ENCODE results near the gene TARM1.

The TARM1 gene

DNA sequence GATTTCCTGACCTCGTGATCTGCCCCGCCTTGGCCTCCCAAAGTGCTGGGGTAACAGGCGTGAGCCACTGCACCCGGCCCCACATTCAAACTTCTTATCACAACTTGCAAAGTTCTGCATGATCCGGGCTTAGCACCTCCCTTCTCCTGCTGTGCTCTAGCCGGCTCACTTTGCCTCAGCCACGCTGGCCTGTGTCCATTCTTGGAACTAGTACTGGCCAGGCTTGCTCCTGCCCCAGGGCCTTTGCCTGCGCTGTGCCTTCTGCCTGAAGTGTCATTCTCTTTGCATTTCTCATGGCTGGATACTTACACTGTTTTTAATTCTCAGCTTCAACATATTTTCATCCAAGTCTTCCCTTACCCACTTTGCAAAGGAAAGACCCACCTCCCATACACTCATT lies 59.8 kb downstream of the TARM1 start:
- ChIA-PET CTCF (no interaction called here), POLR2A (interaction anchor here (1.1 kb wide), 1 partner anchor 41 kb away, joined by 5 read pairs; no protein-coding TSS in a partner anchor)
- no peak for DNase-seq (ENCODE audit: extremely low spot score)
- no peak for TF ChIP-seq NFRKB (IDR thresholded peaks at IDR 0.05)
- TF ChIP-seq FOXK2 (IDR thresholded peaks at IDR 0.05): no peak
- TF ChIP-seq ELF4 (IDR thresholded peaks at IDR 0.05): no peak
- no peak for TF ChIP-seq FOXA1 (IDR thresholded peaks at IDR 0.05)
- TF ChIP-seq BHLHE40 (IDR thresholded peaks at IDR 0.05; ENCODE audit: borderline replicate concordance): no peak
- no peak for TF ChIP-seq CTBP1 (IDR thresholded peaks at IDR 0.05; ENCODE audit: borderline replicate concordance)
- TF ChIP-seq SUZ12 (IDR thresholded peaks at IDR 0.05): no peak
- no peak for TF ChIP-seq TARDBP (IDR thresholded peaks at IDR 0.05)
- TF ChIP-seq LEF1 (IDR thresholded peaks at IDR 0.05; ENCODE audit: borderline replicate concordance): no peak
- no peak for TF ChIP-seq ARNT (IDR thresholded peaks at IDR 0.05)
- no peak for TF ChIP-seq ZNF384 (IDR thresholded peaks at IDR 0.05)
- no peak for TF ChIP-seq FOXM1 (IDR thresholded peaks at IDR 0.05; ENCODE audit: borderline replicate concordance)
- no peak for TF ChIP-seq PKNOX1 (IDR thresholded peaks at IDR 0.05)
- no peak for TF ChIP-seq SP1 (IDR thresholded peaks at IDR 0.05)
- no peak for TF ChIP-seq L3MBTL2 (conservative IDR thresholded peaks at IDR 0.05)
- no peak for TF ChIP-seq HDGF (IDR thresholded peaks at IDR 0.05; ENCODE audit: borderline replicate concordance)
